Mammary epithelial cell (primary cell): ENCODE measurements around the gene RSPO1.

ENCODE experiments used
- EZH2 ChIP-seq: IDR thresholded peaks from 2 replicates; pipeline ENCODE4 v1.6.1; 2012; ENCODE audit warnings: low read length, inconsistent platforms, borderline replicate concordance
- TF ChIP-seq, protein P1 (sequence below), 2 donors: IDR thresholded peaks in 1 of 2; conservative IDR thresholded peaks in 1 of 2; 2 replicates each; pipeline ENCODE4 v1.5.1; 2011 to 2012; ENCODE audit warnings: inconsistent platforms in 2 of 2, low read length in 2 of 2, mild to moderate bottlenecking in 2 of 2, control low read depth in 1 of 2, low read depth in 1 of 2; ENCODE audit not compliant: insufficient read depth in 1 of 2; ENCODE audit errors: extremely low read depth in 1 of 2

DNA sequence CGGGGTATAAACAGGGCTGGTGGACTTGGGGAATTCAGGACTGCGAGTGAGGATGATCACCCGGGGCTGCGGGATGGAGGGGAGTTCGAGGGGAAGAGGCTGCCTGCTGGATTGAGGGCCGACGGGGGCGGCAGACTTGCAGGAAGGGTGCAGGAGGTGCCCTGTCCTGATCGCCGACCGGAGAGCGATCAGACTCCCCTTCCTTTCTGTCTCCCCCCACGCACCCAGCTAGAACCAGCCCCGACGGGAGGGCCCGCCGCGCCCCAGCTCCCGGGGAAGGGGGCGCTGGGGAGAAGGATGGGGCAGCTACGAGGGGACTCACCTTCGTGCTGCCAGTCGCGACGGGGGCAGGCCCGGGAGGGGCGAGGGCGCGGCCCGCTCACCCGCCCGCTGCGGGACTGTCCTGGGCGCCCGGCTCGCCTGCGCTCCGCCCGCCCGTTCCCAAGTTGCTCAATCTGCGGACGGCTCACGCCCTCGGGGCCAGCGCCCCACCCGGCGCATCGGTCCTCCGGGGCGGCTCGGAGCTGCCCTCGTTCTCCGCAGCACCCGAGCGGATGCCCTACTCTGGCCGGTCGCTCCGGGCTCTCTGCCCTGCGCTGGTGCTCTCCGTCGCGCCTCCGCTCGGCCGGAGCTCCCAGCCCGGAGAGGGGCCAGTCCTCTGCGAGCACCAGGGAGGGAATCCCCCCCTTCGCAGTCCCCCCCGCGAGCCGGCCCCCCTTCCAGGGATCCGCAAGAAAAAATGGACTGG, at the start of gene RSPO1:
- peak; percentile 77 for TF ChIP-seq EZH2
- TF ChIP-seq, protein P1, sequence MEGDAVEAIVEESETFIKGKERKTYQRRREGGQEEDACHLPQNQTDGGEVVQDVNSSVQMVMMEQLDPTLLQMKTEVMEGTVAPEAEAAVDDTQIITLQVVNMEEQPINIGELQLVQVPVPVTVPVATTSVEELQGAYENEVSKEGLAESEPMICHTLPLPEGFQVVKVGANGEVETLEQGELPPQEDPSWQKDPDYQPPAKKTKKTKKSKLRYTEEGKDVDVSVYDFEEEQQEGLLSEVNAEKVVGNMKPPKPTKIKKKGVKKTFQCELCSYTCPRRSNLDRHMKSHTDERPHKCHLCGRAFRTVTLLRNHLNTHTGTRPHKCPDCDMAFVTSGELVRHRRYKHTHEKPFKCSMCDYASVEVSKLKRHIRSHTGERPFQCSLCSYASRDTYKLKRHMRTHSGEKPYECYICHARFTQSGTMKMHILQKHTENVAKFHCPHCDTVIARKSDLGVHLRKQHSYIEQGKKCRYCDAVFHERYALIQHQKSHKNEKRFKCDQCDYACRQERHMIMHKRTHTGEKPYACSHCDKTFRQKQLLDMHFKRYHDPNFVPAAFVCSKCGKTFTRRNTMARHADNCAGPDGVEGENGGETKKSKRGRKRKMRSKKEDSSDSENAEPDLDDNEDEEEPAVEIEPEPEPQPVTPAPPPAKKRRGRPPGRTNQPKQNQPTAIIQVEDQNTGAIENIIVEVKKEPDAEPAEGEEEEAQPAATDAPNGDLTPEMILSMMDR (conservative IDR thresholded peaks at IDR 0.05 in 1 of 2, IDR thresholded peaks at IDR 0.05 in 1 of 2; ENCODE audit: extremely low read depth in 1 of 2, insufficient read depth in 1 of 2, low read depth in 1 of 2, low read length in 2 of 2): no peak
